Measurements from ENCODE around the gene LASP1. TPM values are rescaled to one million over a fixed set of nuclear protein-coding genes. Genes with fewer than 3 reads are reported as not detected.

The LASP1 gene
- total RNA-seq, 2 experiments from 2014 or later, result 48.6 to 110 TPM

DNA sequence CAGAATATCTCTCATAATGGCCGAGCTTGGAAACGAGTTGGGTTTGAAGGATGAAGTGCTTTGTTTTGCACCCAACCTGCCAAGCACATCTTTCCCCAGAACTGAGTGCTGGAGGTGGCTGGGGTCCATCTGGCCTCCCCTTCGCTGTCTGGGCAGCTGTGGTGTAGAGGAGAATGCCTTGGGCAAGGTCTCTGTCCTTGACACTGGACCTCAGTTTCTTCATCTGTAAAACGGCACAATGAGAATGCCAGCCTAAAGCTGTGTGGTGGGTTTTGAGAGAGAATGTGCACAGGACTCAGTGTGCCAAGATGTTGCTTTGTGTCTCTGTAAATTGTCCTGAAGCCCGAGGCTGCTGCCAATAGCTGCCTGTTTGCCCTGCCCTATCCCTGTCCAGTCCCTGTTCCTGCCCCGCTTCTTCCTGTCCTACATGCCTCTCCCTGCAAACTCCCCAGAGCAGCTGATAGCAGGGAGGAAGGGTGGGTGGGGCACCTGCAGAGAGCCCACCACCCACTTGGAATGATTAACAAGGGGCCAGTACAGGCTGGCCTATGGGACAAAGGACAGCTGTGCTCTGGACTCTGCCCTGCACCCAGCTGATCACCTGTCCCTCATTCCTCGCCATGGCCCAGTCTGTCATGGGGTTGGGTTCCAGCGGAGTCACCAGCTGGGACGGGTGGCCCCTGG lies 15.3 kb downstream of the LASP1 start:
- DNase-seq (ENCODE audit: low spot score), result no peak
- no peak overlapping the region for H2AFZ ChIP-seq (ENCODE audit: low read length)
- no TSS peak for BruUV-seq (replicated peaks)
- no peaks in the 10 kb centered on the region for H3K9me2 ChIP-seq (ENCODE audit: insufficient read depth, low read length)
- no peaks in the 10 kb centered on the region for H3K9me3 ChIP-seq (ENCODE audit: low read length)
- no peak overlapping the region for H3K27ac ChIP-seq (ENCODE audit: low read depth, low read length, poor library complexity, severe bottlenecking)
- H4K20me1 ChIP-seq (ENCODE audit: insufficient read depth, low read length), result no peaks in the 10 kb centered on the region
- peaks cover 54% of the 10 kb centered on the region; the same call in 1 of the 2 replicates for H3K79me2 ChIP-seq (ENCODE audit: insufficient read depth, low read depth, low read length)
- ChIA-PET POLR2A (interaction anchor here (1.6 kb wide), 1 partner anchor 12 kb away, joined by 4 read pairs; no protein-coding TSS in a partner anchor), CTCF (ENCODE audit: unreplicated experiment) (no interaction called here)
- no peak overlapping the region for H3K4me2 ChIP-seq (ENCODE audit: low read length)
- no peak for TF ChIP-seq EZH2phosphoT487 (IDR thresholded peaks at IDR 0.05; ENCODE audit: borderline replicate concordance, low read depth, low read length)
- TF ChIP-seq, protein P1, sequence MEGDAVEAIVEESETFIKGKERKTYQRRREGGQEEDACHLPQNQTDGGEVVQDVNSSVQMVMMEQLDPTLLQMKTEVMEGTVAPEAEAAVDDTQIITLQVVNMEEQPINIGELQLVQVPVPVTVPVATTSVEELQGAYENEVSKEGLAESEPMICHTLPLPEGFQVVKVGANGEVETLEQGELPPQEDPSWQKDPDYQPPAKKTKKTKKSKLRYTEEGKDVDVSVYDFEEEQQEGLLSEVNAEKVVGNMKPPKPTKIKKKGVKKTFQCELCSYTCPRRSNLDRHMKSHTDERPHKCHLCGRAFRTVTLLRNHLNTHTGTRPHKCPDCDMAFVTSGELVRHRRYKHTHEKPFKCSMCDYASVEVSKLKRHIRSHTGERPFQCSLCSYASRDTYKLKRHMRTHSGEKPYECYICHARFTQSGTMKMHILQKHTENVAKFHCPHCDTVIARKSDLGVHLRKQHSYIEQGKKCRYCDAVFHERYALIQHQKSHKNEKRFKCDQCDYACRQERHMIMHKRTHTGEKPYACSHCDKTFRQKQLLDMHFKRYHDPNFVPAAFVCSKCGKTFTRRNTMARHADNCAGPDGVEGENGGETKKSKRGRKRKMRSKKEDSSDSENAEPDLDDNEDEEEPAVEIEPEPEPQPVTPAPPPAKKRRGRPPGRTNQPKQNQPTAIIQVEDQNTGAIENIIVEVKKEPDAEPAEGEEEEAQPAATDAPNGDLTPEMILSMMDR (conservative IDR thresholded peaks at IDR 0.05; ENCODE audit: low read length), result no peak
- no peak overlapping the region for H3K4me3 ChIP-seq (ENCODE audit: low read depth, low read length, poor library complexity, severe bottlenecking)
- H3K36me3 ChIP-seq (ENCODE audit: insufficient read depth, low read length), result peaks cover 90% of the 10 kb centered on the region
- H3K4me1 ChIP-seq (ENCODE audit: insufficient read depth, low read length, poor library complexity, severe bottlenecking), result peaks cover 47% of the 10 kb centered on the region
- intact Hi-C loops (cut with micrococcal nuclease; ENCODE audit: unreplicated experiment), result no loop called here

DNA sequence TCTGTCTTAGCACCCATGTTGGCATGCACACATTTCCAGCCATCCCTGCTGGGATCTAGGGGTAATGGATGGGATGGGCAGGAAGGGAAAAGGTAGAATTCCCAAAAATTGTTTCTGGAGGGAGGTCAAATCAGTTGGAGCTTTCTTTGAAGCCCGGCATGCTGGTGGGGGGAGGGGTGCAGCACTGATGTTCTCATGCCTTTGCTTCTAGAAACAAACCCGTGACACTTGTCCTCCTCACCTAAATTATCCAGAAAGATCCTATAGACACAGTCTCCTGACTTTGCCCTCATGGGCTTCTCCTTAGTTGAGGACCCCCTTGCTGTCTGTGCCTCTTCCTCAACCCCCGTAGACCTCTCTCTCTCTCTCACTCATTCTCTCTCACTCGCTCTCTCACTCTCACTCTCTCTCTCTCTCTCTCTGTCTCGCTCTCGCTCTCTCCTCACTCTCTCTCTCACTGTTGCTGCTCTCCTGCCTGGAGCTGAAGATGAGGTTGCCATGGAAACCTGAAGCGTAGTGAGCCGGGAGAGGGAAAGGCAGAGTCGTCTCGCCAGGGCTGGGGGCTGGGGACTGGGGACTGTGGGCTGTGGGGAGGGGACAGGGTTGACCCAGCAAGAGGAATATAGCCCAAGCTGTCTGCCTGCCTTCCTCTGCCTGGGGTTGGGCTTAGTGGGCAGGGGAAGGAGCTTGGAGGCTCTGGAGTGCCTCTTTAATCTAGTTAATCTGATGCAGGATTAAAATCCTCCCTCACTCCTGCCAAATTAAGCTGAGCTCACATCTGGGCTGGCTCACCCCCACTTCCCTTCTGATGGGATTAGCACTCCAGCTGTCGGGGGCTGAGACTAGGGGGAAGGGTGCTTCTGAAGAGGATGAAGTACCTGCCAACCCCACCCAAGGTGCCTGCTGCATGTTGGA lies 16.1 kb downstream of the LASP1 start:
- peaks cover 90% of the 10 kb centered on the region for H3K36me3 ChIP-seq (ENCODE audit: insufficient read depth, low read length)
- no peak for DNase-seq (ENCODE audit: low spot score)
- no peaks in the 10 kb centered on the region for H3K9me3 ChIP-seq (ENCODE audit: low read length)
- ChIA-PET CTCF (ENCODE audit: unreplicated experiment) (no interaction called here), POLR2A (interaction anchor here (1.3 to 2.3 kb wide), 3 partner anchors 12 to 15 kb away, joined by 4 to 9 read pairs (median 4); no protein-coding TSS in a partner anchor)
- intact Hi-C loops (cut with micrococcal nuclease; ENCODE audit: unreplicated experiment), result no loop called here
- no peak overlapping the region for H3K27ac ChIP-seq (ENCODE audit: low read depth, low read length, poor library complexity, severe bottlenecking)
- H3K4me1 ChIP-seq (ENCODE audit: insufficient read depth, low read length, poor library complexity, severe bottlenecking), result peaks cover 39% of the 10 kb centered on the region
- BruUV-seq (replicated peaks), result no TSS peak
- no peaks in the 10 kb centered on the region for H3K9me2 ChIP-seq (ENCODE audit: insufficient read depth, low read length)
- H3K4me2 ChIP-seq (ENCODE audit: low read length), result no peak overlapping the region; the same call in 1 of the 2 replicates
- peaks cover 46% of the 10 kb centered on the region; the same call in 1 of the 2 replicates for H3K79me2 ChIP-seq (ENCODE audit: insufficient read depth, low read depth, low read length)
- H3K4me3 ChIP-seq (ENCODE audit: low read depth, low read length, poor library complexity, severe bottlenecking), result no peak overlapping the region
- no peak for TF ChIP-seq EZH2phosphoT487 (IDR thresholded peaks at IDR 0.05; ENCODE audit: borderline replicate concordance, low read depth, low read length)
- TF ChIP-seq, protein P1 (conservative IDR thresholded peaks at IDR 0.05; ENCODE audit: low read length), result no peak
- H2AFZ ChIP-seq (ENCODE audit: low read length), result no peak overlapping the region
- no peaks in the 10 kb centered on the region for H4K20me1 ChIP-seq (ENCODE audit: insufficient read depth, low read length)
